ENCODE results near the gene PPP4R1. TPM values are rescaled to one million over a fixed set of nuclear protein-coding genes. Genes with fewer than 3 reads are reported as not detected.

PPP4R1 gene
- total RNA-seq, 2 experiments from 2014 or later = 40.2 to 42.0 TPM

DNA sequence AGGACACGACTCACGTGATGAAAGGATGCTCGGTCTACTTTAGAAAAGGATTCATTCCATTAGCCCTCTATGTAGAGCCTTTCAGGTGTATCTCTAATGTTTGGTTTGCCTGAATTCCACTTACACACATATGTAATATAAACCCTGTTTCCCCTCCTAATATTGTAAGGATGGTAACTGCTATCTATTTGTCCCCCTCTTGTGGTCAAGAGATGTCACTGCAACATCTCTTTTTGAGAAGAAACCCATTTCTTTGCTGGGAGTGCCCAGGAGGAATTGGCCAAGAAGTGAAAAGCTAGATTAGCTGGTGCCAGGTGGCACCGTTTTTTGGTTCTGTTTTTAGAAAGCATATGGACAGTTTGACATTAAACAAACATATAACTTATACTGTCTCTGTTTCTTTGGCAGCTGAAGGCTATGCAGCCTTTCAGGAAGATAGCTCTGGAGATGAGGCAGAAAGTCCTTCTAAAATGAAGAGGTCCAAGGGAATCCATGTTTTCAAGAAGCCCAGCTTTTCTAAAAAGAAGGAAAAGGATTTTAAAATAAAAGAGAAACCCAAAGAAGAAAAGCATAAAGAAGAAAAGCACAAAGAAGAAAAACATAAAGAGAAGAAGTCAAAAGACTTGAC lies 97.8 kb downstream of the PPP4R1 start:
- no peak for ATAC-seq (ENCODE audit: low read depth)
- Mint-ChIP-seq H3K27ac (no peak overlapping the region), H3K4me3 (no peak overlapping the region), H3K4me1 (no peaks in the 10 kb centered on the region), H3K27me3 (no peaks in the 10 kb centered on the region), H3K9me3 (no peaks in the 10 kb centered on the region), H3K36me3 (peaks cover 5% of the 10 kb centered on the region)
- no peak for DNase-seq
- POLR2A ChIA-PET = no interaction called here

DNA sequence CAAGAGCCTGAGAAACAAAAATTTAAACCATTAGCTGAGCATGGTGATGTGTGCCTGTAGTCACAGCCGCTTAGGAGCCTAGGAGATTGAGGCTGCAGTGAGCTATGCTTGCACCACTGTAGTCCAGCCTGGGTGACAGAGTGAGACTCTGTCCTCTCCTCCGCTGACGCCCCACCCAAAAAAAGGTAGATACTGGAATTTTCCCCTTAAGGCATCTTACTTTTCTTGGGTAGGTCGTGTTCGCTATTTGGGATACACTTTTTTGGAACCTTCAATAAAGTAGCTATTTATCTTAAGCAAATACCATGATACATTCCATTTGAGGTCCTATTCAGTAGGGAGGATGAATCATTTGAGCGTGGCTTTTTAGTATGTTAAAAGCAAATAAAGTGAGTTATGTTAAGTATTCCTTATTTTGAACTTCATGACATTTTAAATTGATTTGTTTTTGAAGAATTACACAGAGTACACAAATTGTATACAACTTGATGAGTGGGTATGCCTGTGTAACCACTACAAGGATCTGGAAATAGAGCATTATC lies 100.3 kb downstream of the PPP4R1 start:
- Mint-ChIP-seq H3K27ac (no peak overlapping the region), H3K36me3 (peaks cover 5% of the 10 kb centered on the region), H3K4me3 (no peak overlapping the region), H3K4me1 (no peaks in the 10 kb centered on the region), H3K27me3 (no peaks in the 10 kb centered on the region), H3K9me3 (no peaks in the 10 kb centered on the region)
- DNase-seq = no peak
- ATAC-seq (ENCODE audit: low read depth) = no peak
- POLR2A ChIA-PET = no interaction called here

DNA sequence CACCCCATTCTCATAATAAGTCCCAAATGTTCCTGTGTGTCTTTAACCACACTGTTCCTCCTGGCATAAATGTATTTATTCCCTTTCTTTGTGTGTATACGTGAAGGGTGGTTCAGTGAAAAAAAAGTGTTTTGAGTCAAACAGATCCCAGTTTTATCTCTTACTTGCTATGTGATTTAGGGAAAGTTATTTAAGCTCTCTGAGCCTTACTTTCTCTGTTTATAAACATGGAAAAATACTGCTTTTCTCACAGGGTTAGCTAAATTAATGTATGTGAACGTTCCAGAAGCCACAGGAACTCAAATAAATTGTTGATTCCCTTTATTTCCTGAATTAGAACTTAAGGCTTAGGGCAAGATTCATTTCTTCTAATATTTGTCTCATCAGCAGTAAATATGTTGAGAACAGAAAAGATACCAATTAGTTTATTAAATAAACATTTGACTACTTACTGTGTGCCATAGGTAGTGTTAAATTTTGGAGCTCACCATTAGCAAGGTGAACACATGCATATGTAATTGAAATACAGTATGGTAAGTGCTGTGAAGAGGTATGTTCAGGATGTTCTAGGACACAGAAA lies 105.8 kb downstream of the PPP4R1 start:
- Mint-ChIP-seq H3K27me3 (no peaks in the 10 kb centered on the region), H3K4me3 (no peak overlapping the region), H3K27ac (no peak overlapping the region), H3K4me1 (peaks cover 5% of the 10 kb centered on the region), H3K9me3 (no peaks in the 10 kb centered on the region), H3K36me3 (peaks cover 8% of the 10 kb centered on the region)
- POLR2A ChIA-PET = no interaction called here
- DNase-seq = no peak
- no peak for ATAC-seq (ENCODE audit: low read depth)

DNA sequence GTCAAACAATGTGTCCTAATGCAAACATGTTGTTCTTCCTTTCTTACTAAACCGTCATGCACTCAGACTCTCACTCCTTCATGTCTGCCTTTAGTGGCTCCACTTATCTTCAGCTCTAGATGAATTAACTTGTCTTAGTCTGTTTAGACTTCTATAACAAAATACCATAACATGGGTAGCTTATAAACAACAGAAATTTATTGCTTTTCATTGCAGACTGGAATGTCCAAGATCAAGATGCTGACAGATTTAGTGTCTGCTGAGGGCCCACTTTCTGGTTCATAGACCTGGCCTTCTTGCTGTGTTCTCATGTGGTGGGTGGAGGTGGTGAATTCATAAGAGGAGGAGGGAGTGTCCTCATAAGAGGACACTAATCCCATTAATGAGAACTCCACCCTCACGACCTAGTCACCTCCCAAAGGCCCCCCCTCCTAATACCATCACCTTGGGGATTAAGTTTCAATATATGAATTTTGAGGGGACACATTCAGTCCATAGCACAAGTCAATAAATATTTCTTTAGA lies 106.7 kb downstream of the PPP4R1 start:
- ATAC-seq (ENCODE audit: low read depth) (no peak), DNase-seq (no peak)
- POLR2A ChIA-PET = no interaction called here
- Mint-ChIP-seq H3K9me3 (peaks cover 7% of the 10 kb centered on the region), H3K4me3 (no peak overlapping the region), H3K36me3 (peaks cover 18% of the 10 kb centered on the region), H3K27ac (no peak overlapping the region), H3K27me3 (no peaks in the 10 kb centered on the region), H3K4me1 (peaks cover 5% of the 10 kb centered on the region)

DNA sequence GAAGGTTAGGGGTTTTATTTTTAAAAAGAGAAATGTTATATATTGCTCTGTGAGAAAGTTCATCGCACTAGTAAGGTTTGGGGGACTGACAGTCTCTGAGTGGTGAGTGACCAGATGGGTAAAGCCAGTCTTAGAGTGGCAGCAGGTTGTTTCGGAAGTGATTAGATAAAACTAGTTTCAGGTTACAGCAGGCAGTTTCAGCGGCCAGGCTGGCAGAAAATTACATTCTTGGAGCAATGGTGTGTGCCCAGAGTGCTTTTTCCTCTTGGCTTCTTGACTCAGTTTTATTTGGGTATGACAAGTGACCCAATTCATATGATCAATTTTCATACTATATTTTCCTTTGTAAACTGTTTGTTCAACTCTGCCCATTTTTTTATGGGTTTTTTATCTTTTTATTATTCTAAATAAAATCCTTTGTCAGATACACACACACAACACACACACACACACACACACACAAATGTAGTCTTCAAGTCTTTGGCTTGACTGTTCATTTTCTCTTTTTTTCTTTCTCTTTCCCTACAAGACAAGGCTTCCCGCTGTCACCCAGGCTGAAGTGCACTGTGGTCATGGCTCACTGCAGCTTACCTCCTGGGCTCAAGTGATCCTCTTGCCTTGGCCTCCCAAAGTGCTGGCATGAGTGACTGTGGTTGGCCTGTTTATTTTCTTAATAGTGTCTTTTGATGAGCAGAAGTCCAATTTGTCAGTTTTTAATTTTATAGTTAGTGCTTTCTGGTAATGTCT lies 108.1 kb downstream of the PPP4R1 start:
- H3K27me3 Mint-ChIP-seq = no peaks in the 10 kb centered on the region
- H3K9me3 Mint-ChIP-seq = peaks cover 13% of the 10 kb centered on the region
- peaks cover 5% of the 10 kb centered on the region for H3K4me1 Mint-ChIP-seq
- POLR2A ChIA-PET = no interaction called here
- no peak overlapping the region for H3K4me3 Mint-ChIP-seq
- H3K27ac Mint-ChIP-seq = no peak overlapping the region
- DNase-seq (no peak), ATAC-seq (ENCODE audit: low read depth) (no peak)
- H3K36me3 Mint-ChIP-seq = peaks cover 31% of the 10 kb centered on the region

Other genes with a start within 250 kb of the PPP4R1 start
- gene RALBP1, start 139.0 kb downstream of the PPP4R1 start, total RNA-seq = 10 to 100 TPM; 58.9 to 60.0 TPM
- 1 to 10 TPM in 1 of 2 experiments, under 1 TPM in 1; 0.94 to 3.6 TPM for gene RAB31, start 93.7 kb upstream of the PPP4R1 start, total RNA-seq